ENCODE measurements around the gene TFRC. TPM values are rescaled to one million over a fixed set of nuclear protein-coding genes. Genes with fewer than 3 reads are reported as not detected.

The TFRC gene
- total and polyA plus RNA-seq, 7 donors: 11.4 to 85.1 (median 51.0) TPM

- intact Hi-C loops (cut with DNase I): no loop called here
Observed at GRCh38 chr3:196048922-196049598, 32.8 kb downstream of the TFRC start.

DNA sequence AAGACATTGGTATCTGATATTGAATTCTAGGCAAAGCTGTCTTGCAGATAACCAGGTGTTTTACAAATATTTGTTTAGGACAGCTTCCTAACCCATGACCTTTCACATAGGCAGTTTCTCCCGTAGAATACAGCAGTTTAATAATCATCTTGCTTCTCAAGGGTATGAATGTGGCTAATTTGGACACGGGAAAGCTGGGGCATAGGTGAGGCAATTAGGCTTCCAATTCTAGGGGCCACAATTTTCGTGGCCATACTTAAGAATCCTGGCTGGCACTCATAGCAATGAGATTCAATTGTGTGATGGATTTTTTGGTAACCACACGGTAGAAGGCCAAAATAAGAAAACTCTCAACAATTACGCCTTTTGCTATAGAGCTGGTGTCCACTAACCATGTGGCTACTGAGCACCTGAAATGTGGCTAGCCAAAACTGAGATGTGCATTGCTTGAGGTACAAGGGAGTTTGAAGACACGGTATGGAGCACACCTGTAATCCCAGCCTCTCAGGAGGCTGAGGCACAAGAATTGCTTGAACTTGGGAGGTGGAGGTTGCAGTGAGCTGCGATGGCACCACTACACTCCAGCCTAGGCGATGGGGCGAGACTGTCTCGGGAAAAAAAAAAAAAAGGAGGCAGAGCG is 34.4 kb downstream of the TFRC start:
- Histone ChIP-seq H3K27me3 (no peaks in the 10 kb centered on the region), H3K27ac (no peak overlapping the region), H3K4me3 (no peak overlapping the region), H3K9me3 (no peaks in the 10 kb centered on the region), H3K36me3 (peaks cover 10 to 42% (median 18%) of the 10 kb centered on the region in 4 donors), H3K4me1 (no peaks in the 10 kb centered on the region)
- intact Hi-C loops (cut with DNase I): no loop called here
- TF ChIP-seq POLR2A (IDR thresholded peaks at IDR 0.05) (no peak), EP300 (IDR thresholded peaks at IDR 0.05) (no peak), POLR2AphosphoS5 (IDR thresholded peaks at IDR 0.05) (no peak), CTCF (IDR thresholded peaks at IDR 0.05) (no peak)
- DNase-seq: no peak
- 72 to 90% methylated on average over 11 of the region's 11 CpGs for WGBS, 2 donors

More at GRCh38 chr3:196048922-196049598, 32.8 kb downstream of the TFRC start:
- Histone ChIP-seq H3K27me3 (no peaks in the 10 kb centered on the region), H3K9me3 (no peaks in the 10 kb centered on the region), H3K4me3 (no peak overlapping the region), H3K27ac (no peak overlapping the region), H3K36me3 (peaks cover 21 to 57% (median 33%) of the 10 kb centered on the region in 4 donors), H3K4me1 (no peaks in the 10 kb centered on the region)
- TF ChIP-seq POLR2AphosphoS5 (IDR thresholded peaks at IDR 0.05) (no peak), CTCF (IDR thresholded peaks at IDR 0.05) (no peak), POLR2A (IDR thresholded peaks at IDR 0.05) (no peak), EP300 (IDR thresholded peaks at IDR 0.05) (no peak)
- 85 to 91% methylated on average over 9 of the region's 9 CpGs for WGBS, 2 donors
- DNase-seq: no peak

DNA sequence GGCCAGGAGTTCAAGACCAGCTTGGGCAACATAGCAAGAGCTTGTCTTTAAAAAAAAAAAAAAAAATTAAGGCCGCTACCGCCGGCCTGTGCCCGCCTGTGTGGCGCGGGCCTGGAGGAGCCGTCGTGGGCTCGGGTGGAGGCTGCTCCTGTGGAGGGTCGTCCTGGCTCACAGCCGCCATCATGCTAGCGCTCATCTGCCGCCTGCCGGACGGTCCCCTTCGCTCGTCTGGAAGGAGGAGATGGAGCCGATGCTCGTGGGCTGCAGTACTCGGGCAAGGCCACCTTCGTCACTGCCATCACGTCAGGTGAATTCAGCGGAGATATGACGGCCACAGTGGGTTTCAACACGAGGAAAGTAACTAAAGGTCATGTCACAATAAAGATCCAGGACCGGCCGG is 37.4 kb downstream of the TFRC start:
- no peak for DNase-seq
- H3K4me1 ChIP-seq: no peaks in the 10 kb centered on the region
- TF ChIP-seq POLR2A (IDR thresholded peaks at IDR 0.05): no peak
- TF ChIP-seq EP300 (IDR thresholded peaks at IDR 0.05): no peak
- TF ChIP-seq POLR2AphosphoS5 (IDR thresholded peaks at IDR 0.05): no peak
- no peak for TF ChIP-seq CTCF (IDR thresholded peaks at IDR 0.05)
- peaks cover 0 to 12% (median 1%) of the 10 kb centered on the region in 4 donors for H3K36me3 ChIP-seq
- H3K9me3 ChIP-seq: no peaks in the 10 kb centered on the region
- whole genome bisulfite sequencing, 2 donors: 97% methylated on average over 27 of the region's 27 CpGs
- intact Hi-C loops (cut with DNase I): no loop called here
- H3K4me3 ChIP-seq: no peak overlapping the region
- no peak overlapping the region for H3K27ac ChIP-seq
- H3K27me3 ChIP-seq: no peaks in the 10 kb centered on the region

- no peak for DNase-seq
- 94 to 97% methylated on average over 6 of the region's 6 CpGs for WGBS, 2 donors
- no peaks in the 10 kb centered on the region for H3K4me1 ChIP-seq
- intact Hi-C loops (cut with DNase I): no loop called here
- no peak overlapping the region for H3K4me3 ChIP-seq
- no peaks in the 10 kb centered on the region for H3K9me3 ChIP-seq
- TF ChIP-seq POLR2A (IDR thresholded peaks at IDR 0.05) (no peak), EP300 (IDR thresholded peaks at IDR 0.05) (no peak), CTCF (IDR thresholded peaks at IDR 0.05) (no peak), POLR2AphosphoS5 (IDR thresholded peaks at IDR 0.05) (no peak)
- H3K27ac ChIP-seq: no peak overlapping the region
- no peaks in the 10 kb centered on the region for H3K27me3 ChIP-seq
- H3K36me3 ChIP-seq: no peaks in the 10 kb centered on the region
Observed at GRCh38 chr3:196042673-196043072, 39.2 kb downstream of the TFRC start.
